Measurements from ENCODE around the gene SMG1. TPM values are rescaled to one million over a fixed set of nuclear protein-coding genes. Genes with fewer than 3 reads are reported as not detected.
"Not testable (repeated sequence)": the region's sequence is repeated elsewhere in the genome, so short reads cannot be mapped to it uniquely, and the experiment has no call there.

Gene SMG1
- total RNA-seq, 1 experiment from 2014 or later: 105 TPM

- intact Hi-C loops (cut with micrococcal nuclease; ENCODE audit: unreplicated experiment); H3K27me3 ChIP-seq (replicated peaks; ENCODE audit: insufficient read depth, low read depth, low read length, poor library complexity); H3K9me3 ChIP-seq (ENCODE audit: low read depth, low read length, poor library complexity, severe bottlenecking); POLR2A ChIA-PET (ENCODE audit: low non-redundant PET); H3K27ac ChIP-seq (ENCODE audit: low read depth, low read length, poor library complexity, severe bottlenecking); H3K4me1 ChIP-seq (ENCODE audit: insufficient read depth, low read length, poor library complexity, severe bottlenecking); BruUV-seq (replicated peaks); DNase-seq (ENCODE audit: low spot score); H3K4me3 ChIP-seq (ENCODE audit: low read depth, low read length, poor library complexity, severe bottlenecking); H3K36me3 ChIP-seq (ENCODE audit: insufficient read depth, low read length, poor library complexity, severe bottlenecking); CTCF ChIA-PET: not testable (repeated sequence)
Measured at GRCh38 chr16:18908716-18909115, 17.5 kb downstream of the SMG1 start.

- H3K9me3 ChIP-seq (ENCODE audit: low read depth, low read length, poor library complexity, severe bottlenecking); POLR2A ChIA-PET (ENCODE audit: low non-redundant PET); intact Hi-C loops (cut with micrococcal nuclease; ENCODE audit: unreplicated experiment); H3K27ac ChIP-seq (ENCODE audit: low read depth, low read length, poor library complexity, severe bottlenecking); H3K4me3 ChIP-seq (ENCODE audit: low read depth, low read length, poor library complexity, severe bottlenecking); H3K27me3 ChIP-seq (replicated peaks; ENCODE audit: insufficient read depth, low read depth, low read length, poor library complexity); DNase-seq (ENCODE audit: low spot score); CTCF ChIA-PET; BruUV-seq (replicated peaks); H3K36me3 ChIP-seq (ENCODE audit: insufficient read depth, low read length, poor library complexity, severe bottlenecking): not testable (repeated sequence)
- peaks cover 19% of the 10 kb centered on the region for H3K4me1 ChIP-seq (ENCODE audit: insufficient read depth, low read length, poor library complexity, severe bottlenecking)
Measured at GRCh38 chr16:18902778-18903177, 23.4 kb downstream of the SMG1 start.

- BruUV-seq (replicated peaks); DNase-seq (ENCODE audit: low spot score); POLR2A ChIA-PET (ENCODE audit: low non-redundant PET); H3K4me3 ChIP-seq (ENCODE audit: low read depth, low read length, poor library complexity, severe bottlenecking); H3K9me3 ChIP-seq (ENCODE audit: low read depth, low read length, poor library complexity, severe bottlenecking); H3K27me3 ChIP-seq (replicated peaks; ENCODE audit: insufficient read depth, low read depth, low read length, poor library complexity); CTCF ChIA-PET; H3K27ac ChIP-seq (ENCODE audit: low read depth, low read length, poor library complexity, severe bottlenecking); intact Hi-C loops (cut with micrococcal nuclease; ENCODE audit: unreplicated experiment); H3K36me3 ChIP-seq (ENCODE audit: insufficient read depth, low read length, poor library complexity, severe bottlenecking): not testable (repeated sequence)
- peaks cover 23% of the 10 kb centered on the region for H3K4me1 ChIP-seq (ENCODE audit: insufficient read depth, low read length, poor library complexity, severe bottlenecking)
Measured at GRCh38 chr16:18902044-18902443, 24.2 kb downstream of the SMG1 start.

GRCh38 chr16:18901194-18901593 is 25.0 kb downstream of the SMG1 start:
- intact Hi-C loops (cut with micrococcal nuclease; ENCODE audit: unreplicated experiment); H3K27ac ChIP-seq (ENCODE audit: low read depth, low read length, poor library complexity, severe bottlenecking); H3K36me3 ChIP-seq (ENCODE audit: insufficient read depth, low read length, poor library complexity, severe bottlenecking); H3K4me3 ChIP-seq (ENCODE audit: low read depth, low read length, poor library complexity, severe bottlenecking); POLR2A ChIA-PET (ENCODE audit: low non-redundant PET); CTCF ChIA-PET; BruUV-seq (replicated peaks); DNase-seq (ENCODE audit: low spot score); H3K27me3 ChIP-seq (replicated peaks; ENCODE audit: insufficient read depth, low read depth, low read length, poor library complexity); H3K9me3 ChIP-seq (ENCODE audit: low read depth, low read length, poor library complexity, severe bottlenecking): not testable (repeated sequence)
- H3K4me1 ChIP-seq (ENCODE audit: insufficient read depth, low read length, poor library complexity, severe bottlenecking): peaks cover 23% of the 10 kb centered on the region

- H3K4me3 ChIP-seq (ENCODE audit: low read depth, low read length, poor library complexity, severe bottlenecking); CTCF ChIA-PET; BruUV-seq (replicated peaks); H3K9me3 ChIP-seq (ENCODE audit: low read depth, low read length, poor library complexity, severe bottlenecking); intact Hi-C loops (cut with micrococcal nuclease; ENCODE audit: unreplicated experiment); H3K27ac ChIP-seq (ENCODE audit: low read depth, low read length, poor library complexity, severe bottlenecking); H3K36me3 ChIP-seq (ENCODE audit: insufficient read depth, low read length, poor library complexity, severe bottlenecking); POLR2A ChIA-PET (ENCODE audit: low non-redundant PET); DNase-seq (ENCODE audit: low spot score); H3K27me3 ChIP-seq (replicated peaks; ENCODE audit: insufficient read depth, low read depth, low read length, poor library complexity); H3K4me1 ChIP-seq (ENCODE audit: insufficient read depth, low read length, poor library complexity, severe bottlenecking): not testable (repeated sequence)
Measured at GRCh38 chr16:18884456-18884855, 41.8 kb downstream of the SMG1 start.

GRCh38 chr16:18877734-18878133 is 48.5 kb downstream of the SMG1 start:
- H3K27me3 ChIP-seq (replicated peaks; ENCODE audit: insufficient read depth, low read depth, low read length, poor library complexity); H3K4me1 ChIP-seq (ENCODE audit: insufficient read depth, low read length, poor library complexity, severe bottlenecking); H3K36me3 ChIP-seq (ENCODE audit: insufficient read depth, low read length, poor library complexity, severe bottlenecking); H3K9me3 ChIP-seq (ENCODE audit: low read depth, low read length, poor library complexity, severe bottlenecking); H3K27ac ChIP-seq (ENCODE audit: low read depth, low read length, poor library complexity, severe bottlenecking); H3K4me3 ChIP-seq (ENCODE audit: low read depth, low read length, poor library complexity, severe bottlenecking); BruUV-seq (replicated peaks); POLR2A ChIA-PET (ENCODE audit: low non-redundant PET); DNase-seq (ENCODE audit: low spot score): not testable (repeated sequence)
- CTCF ChIA-PET: interaction anchor here (0.6 kb wide), 1 partner anchor 13 kb away, joined by 3 read pairs; no protein-coding TSS in a partner anchor
- intact Hi-C loops (cut with micrococcal nuclease; ENCODE audit: unreplicated experiment): loop anchor here (10.0 kb wide), 1 partner anchor 63 kb away; no protein-coding TSS in a partner anchor

- H3K4me3 ChIP-seq (ENCODE audit: low read depth, low read length, poor library complexity, severe bottlenecking); BruUV-seq (replicated peaks); H3K27me3 ChIP-seq (replicated peaks; ENCODE audit: insufficient read depth, low read depth, low read length, poor library complexity); H3K27ac ChIP-seq (ENCODE audit: low read depth, low read length, poor library complexity, severe bottlenecking); H3K36me3 ChIP-seq (ENCODE audit: insufficient read depth, low read length, poor library complexity, severe bottlenecking); H3K4me1 ChIP-seq (ENCODE audit: insufficient read depth, low read length, poor library complexity, severe bottlenecking); DNase-seq (ENCODE audit: low spot score); POLR2A ChIA-PET (ENCODE audit: low non-redundant PET); CTCF ChIA-PET; H3K9me3 ChIP-seq (ENCODE audit: low read depth, low read length, poor library complexity, severe bottlenecking): not testable (repeated sequence)
- intact Hi-C loops (cut with micrococcal nuclease; ENCODE audit: unreplicated experiment): loop anchor here (10.0 kb wide), 1 partner anchor 62 kb away; no protein-coding TSS in a partner anchor
Measured at GRCh38 chr16:18877259-18877658, 48.9 kb downstream of the SMG1 start.

GRCh38 chr16:18876301-18876700 is 49.9 kb downstream of the SMG1 start:
- H3K9me3 ChIP-seq (ENCODE audit: low read depth, low read length, poor library complexity, severe bottlenecking); H3K4me3 ChIP-seq (ENCODE audit: low read depth, low read length, poor library complexity, severe bottlenecking); H3K36me3 ChIP-seq (ENCODE audit: insufficient read depth, low read length, poor library complexity, severe bottlenecking); POLR2A ChIA-PET (ENCODE audit: low non-redundant PET); H3K27me3 ChIP-seq (replicated peaks; ENCODE audit: insufficient read depth, low read depth, low read length, poor library complexity); DNase-seq (ENCODE audit: low spot score); H3K4me1 ChIP-seq (ENCODE audit: insufficient read depth, low read length, poor library complexity, severe bottlenecking); H3K27ac ChIP-seq (ENCODE audit: low read depth, low read length, poor library complexity, severe bottlenecking); CTCF ChIA-PET; BruUV-seq (replicated peaks): not testable (repeated sequence)
- intact Hi-C loops (cut with micrococcal nuclease; ENCODE audit: unreplicated experiment): loop anchor here (10.0 kb wide), 1 partner anchor 62 kb away; no protein-coding TSS in a partner anchor
